Tibial artery (tissue), 4 donors: ENCODE data around the gene MSANTD1.

ENCODE experiments used
- DNase-seq, 2 donors: peaks; one replicate each; pipeline ENCODE4 v3.0.0-alpha.2; 2019
- H3K27ac ChIP-seq, 2 donors: fragments of 200-600 bp; sonication (generic) in 1 of 2; 1 replicate in 1 of 2; 2 replicates in 1 of 2; pipeline ENCODE4 v1.5.1; 2018 to 2019; ENCODE audit warnings: mild to moderate bottlenecking in 1 of 2
- H3K27me3 ChIP-seq, 2 donors: fragments of 200-600 bp; sonication (generic) in 1 of 2; one replicate each; pipeline versions ENCODE4 v1.5.1 to v1.6.0; 2016 to 2019
- H3K36me3 ChIP-seq, 3 donors: fragments of 200-600 bp; sonication (generic) in 2 of 3; one replicate each; pipeline ENCODE4 v1.5.1; 2016 to 2019; ENCODE audit warnings: mild to moderate bottlenecking in 2 of 3
- H3K4me1 ChIP-seq, 4 donors: fragments of 200-600 bp; sonication (generic) in 2 of 4; 1 replicate in 3 of 4; 2 replicates in 1 of 4; pipeline ENCODE4 v1.5.1; 2016 to 2019
- H3K4me3 ChIP-seq, 2 donors: fragments of 200-600 bp; sonication (generic) in 1 of 2; 1 replicate in 1 of 2; 2 replicates in 1 of 2; pipeline ENCODE4 v1.5.1; 2018 to 2019; ENCODE audit warnings: mild to moderate bottlenecking in 2 of 2
- H3K9me3 ChIP-seq, 3 donors: fragments of 200-600 bp; sonication (generic) in 1 of 3; one replicate each; pipeline ENCODE4 v1.5.1; 2016 to 2019
- intact Hi-C: fragments of 100-400 bp; cut with DNase I; formaldehyde crosslinking; loops from one replicate; pipeline ENCODE4 v1.15.0; 2023; ENCODE audit warnings: low total_unique reads
- TF ChIP-seq, protein P1 (sequence below), 2 experiments: fragments of 200-600 bp in 1 of 2; fragments of 450-650 bp in 1 of 2; IDR thresholded peaks; one replicate each; pipeline ENCODE4 v1.5.1; 2017 to 2019; ENCODE audit warnings: antibody characterized with exemption in 2 of 2, mild to moderate bottlenecking in 1 of 2, moderate library complexity in 1 of 2

Gene MSANTD1

DNA sequence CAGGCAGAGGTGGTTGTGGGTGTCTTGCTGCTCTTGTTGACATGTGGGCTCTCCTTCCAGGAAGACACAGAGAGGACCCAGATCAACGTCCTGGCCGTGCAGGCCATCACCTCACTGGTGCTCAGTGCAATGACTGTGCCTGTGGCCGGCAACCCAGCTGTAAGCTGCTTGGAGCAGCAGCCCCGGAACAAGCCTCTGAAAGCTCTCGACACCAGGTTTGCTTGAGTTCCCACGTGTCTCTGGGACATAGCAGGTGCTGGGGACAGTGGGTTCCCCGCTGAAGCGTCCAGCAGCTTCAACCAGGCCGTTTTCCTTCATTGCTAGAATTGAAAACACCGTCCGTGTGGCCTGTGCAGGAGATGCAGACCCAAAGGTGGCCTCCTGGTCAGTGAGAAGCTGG lies 25.6 kb upstream of the MSANTD1 start:
- H3K4me1 ChIP-seq = peaks cover 0 to 8% (median 3%) of the 10 kb centered on the region in 4 donors

DNA sequence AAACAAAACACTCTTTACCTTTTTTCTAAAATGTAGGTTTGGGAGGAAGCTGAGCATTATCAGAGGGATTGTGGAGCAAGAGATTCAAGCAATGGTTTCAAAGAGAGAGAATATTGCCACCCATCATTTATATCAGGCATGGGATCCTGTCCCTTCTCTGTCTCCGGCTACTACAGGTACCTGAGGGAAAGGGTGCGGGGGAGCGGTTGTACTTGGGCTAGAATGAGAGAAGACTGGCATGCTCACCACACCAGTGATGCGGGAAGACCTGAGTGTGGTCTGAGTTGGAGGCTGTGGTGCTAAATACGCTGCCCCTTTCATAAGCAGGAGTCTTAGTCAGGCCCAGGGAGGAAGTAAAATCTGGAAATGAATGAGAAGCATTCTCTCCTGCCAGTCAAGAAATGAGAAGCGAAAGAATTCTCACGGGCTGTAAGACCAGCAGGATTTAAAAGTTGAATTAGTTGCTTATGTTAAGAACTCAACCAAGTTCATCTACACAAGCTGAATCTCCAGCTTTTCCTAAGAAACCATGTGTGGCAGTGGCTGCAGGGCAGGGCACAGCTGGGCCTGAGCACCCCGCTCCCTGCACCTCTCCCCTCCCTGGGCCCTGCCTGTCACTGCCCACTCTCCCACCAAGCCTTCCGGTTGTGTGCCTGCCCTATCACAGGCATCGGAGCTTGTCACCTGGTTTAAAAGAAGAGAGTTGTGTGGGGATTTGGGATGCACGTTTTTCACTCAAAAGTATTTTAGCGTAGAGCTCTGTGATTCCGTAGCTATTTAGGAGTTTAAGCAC lies 24.8 kb upstream of the MSANTD1 start:
- no peaks in the 10 kb centered on the region for H3K9me3 ChIP-seq
- H3K27ac ChIP-seq = no peak overlapping the region
- intact Hi-C loops = no loop called here
- H3K36me3 ChIP-seq = peaks cover 74 to 91% (median 86%) of the 10 kb centered on the region in 3 donors
- TF ChIP-seq, protein P1, sequence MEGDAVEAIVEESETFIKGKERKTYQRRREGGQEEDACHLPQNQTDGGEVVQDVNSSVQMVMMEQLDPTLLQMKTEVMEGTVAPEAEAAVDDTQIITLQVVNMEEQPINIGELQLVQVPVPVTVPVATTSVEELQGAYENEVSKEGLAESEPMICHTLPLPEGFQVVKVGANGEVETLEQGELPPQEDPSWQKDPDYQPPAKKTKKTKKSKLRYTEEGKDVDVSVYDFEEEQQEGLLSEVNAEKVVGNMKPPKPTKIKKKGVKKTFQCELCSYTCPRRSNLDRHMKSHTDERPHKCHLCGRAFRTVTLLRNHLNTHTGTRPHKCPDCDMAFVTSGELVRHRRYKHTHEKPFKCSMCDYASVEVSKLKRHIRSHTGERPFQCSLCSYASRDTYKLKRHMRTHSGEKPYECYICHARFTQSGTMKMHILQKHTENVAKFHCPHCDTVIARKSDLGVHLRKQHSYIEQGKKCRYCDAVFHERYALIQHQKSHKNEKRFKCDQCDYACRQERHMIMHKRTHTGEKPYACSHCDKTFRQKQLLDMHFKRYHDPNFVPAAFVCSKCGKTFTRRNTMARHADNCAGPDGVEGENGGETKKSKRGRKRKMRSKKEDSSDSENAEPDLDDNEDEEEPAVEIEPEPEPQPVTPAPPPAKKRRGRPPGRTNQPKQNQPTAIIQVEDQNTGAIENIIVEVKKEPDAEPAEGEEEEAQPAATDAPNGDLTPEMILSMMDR (IDR thresholded peaks at IDR 0.05) = no peak
- no peaks in the 10 kb centered on the region for H3K27me3 ChIP-seq
- no peak overlapping the region for H3K4me3 ChIP-seq
- DNase-seq = peak in 1 of 2 donors; percentile 39
- peaks cover 0 to 8% (median 3%) of the 10 kb centered on the region in 4 donors for H3K4me1 ChIP-seq

More for the DNA sequence above, 25.6 kb upstream of the MSANTD1 start:
- Histone ChIP-seq H3K4me3 (no peak overlapping the region), H3K36me3 (peaks cover 72 to 91% (median 86%) of the 10 kb centered on the region in 3 donors), H3K27ac (no peak overlapping the region), H3K9me3 (no peaks in the 10 kb centered on the region), H3K27me3 (no peaks in the 10 kb centered on the region)
- TF ChIP-seq, protein P1 (IDR thresholded peaks at IDR 0.05) = no peak
- DNase-seq = peak in 1 of 2 donors; percentile 46
- intact Hi-C loops = no loop called here

DNA sequence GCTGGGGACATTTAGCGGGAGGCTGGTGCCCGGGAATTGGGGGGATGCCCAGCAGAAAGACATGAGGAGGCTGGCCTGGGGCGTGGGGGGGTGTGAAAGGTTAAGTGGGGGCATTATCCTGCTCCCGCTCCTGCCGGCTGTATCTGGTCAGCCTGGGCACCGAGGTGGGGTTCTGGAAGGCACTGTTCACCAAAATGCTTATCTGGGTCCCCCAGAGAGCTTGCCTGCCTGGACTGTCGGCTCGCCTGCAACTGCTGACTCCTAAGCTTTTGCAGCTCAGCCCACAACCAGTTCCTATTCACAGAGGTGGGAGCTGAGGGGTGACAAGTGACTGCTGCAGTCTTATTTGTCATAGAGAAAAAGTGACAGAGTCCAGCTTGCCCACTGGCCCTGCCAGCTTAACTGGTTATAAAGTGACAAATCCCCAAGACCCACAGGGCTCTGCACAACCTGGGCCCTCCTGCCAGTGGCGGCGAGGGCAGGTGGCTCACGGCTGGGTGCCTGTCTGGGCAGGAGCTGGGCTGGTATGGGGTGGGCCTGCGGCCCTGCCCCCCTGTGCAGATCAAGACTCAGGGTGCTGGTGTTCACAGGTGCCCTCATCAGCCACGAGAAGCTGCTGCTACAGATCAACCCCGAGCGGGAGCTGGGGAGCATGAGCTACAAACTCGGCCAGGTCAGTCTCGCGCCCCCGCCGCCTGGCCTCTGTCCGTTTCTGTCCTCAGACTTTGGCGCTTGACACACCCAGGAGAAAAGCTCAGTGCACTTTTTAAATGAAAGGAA lies 23.7 kb upstream of the MSANTD1 start:
- TF ChIP-seq, protein P1 (IDR thresholded peaks at IDR 0.05) = no peak
- Histone ChIP-seq H3K4me3 (no peak overlapping the region), H3K9me3 (no peaks in the 10 kb centered on the region), H3K27me3 (no peaks in the 10 kb centered on the region), H3K36me3 (peaks cover 74 to 91% (median 86%) of the 10 kb centered on the region in 3 donors), H3K4me1 (peaks cover 0 to 8% (median 3%) of the 10 kb centered on the region in 4 donors), H3K27ac (no peak overlapping the region)
- intact Hi-C loops = no loop called here
- peak in 1 of 2 donors; percentile 56 for DNase-seq

DNA sequence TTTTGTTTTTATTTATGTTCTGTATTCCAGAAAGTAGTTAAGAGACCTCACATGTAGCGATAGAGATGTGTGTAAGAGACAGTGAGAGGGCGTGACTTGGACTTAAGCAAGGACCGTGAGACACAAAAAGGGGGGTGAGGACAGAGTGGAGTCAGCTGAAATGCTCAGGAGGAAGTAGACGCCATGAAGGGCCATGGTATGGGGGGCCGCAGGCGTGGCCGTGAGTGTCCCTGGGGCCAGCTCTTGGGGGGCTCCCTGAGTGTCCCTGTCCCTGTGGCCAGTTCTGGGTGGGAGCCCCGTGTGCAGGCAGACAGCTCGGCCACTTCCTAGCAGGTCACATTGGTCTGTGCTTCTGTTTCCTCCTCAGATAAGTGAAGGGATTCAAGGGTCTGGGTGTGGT lies 23.0 kb upstream of the MSANTD1 start:
- peak in 1 of 2 donors; percentile 54 for DNase-seq
- TF ChIP-seq, protein P1 (IDR thresholded peaks at IDR 0.05) = no peak
- H3K4me1 ChIP-seq = peaks cover 0 to 8% (median 3%) of the 10 kb centered on the region in 4 donors
- no peak overlapping the region for H3K27ac ChIP-seq
- peaks cover 74 to 91% (median 86%) of the 10 kb centered on the region in 3 donors for H3K36me3 ChIP-seq
- intact Hi-C loops = no loop called here
- H3K4me3 ChIP-seq = no peak overlapping the region
- no peaks in the 10 kb centered on the region for H3K9me3 ChIP-seq
- no peaks in the 10 kb centered on the region for H3K27me3 ChIP-seq

DNA sequence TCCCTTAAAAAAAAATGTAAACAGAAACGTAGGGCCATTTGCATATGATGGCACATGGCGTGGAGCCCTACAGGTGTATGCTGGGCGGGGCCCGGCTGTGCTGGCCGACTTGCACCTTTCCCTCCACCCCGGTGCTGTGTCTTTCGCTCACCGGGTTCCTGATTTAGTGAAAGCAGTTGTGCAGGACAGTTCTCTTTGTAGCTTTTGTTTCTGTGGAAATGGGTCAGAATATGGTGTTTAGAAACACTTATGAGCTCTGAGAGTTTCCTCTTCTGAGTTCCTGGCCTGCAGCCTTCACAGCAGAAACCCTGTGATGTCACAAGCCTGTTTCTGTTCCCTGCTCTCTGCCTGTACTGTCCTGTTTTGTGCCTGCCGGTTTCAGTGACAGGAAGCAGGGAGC lies 22.5 kb upstream of the MSANTD1 start:
- Histone ChIP-seq H3K9me3 (no peaks in the 10 kb centered on the region), H3K27ac (no peak overlapping the region), H3K27me3 (no peaks in the 10 kb centered on the region), H3K4me1 (peaks cover 0 to 8% (median 3%) of the 10 kb centered on the region in 4 donors), H3K4me3 (no peak overlapping the region), H3K36me3 (peaks cover 74 to 91% (median 86%) of the 10 kb centered on the region in 3 donors)
- DNase-seq = peak in 1 of 2 donors; percentile 51
- TF ChIP-seq, protein P1 (IDR thresholded peaks at IDR 0.05) = no peak
- intact Hi-C loops = no loop called here
